ENCODE results near the gene ADARB2. TPM values are rescaled to one million over a fixed set of nuclear protein-coding genes. Genes with fewer than 3 reads are reported as not detected.

ADARB2 gene
- total and polyA plus RNA-seq, 10 of the 15 experiments (the other 5 are each of a cell fraction or from before 2014, with no cell fraction given) = 0.02 to 4.1 (median 0.76) TPM

- no peak for TF ChIP-seq SMAD1 (IDR thresholded peaks at IDR 0.05; ENCODE audit: low read depth, partially characterized antibody)
- 0 out of 2 replicates have a peak, but pooled peaks have one; percentile 23 for TF ChIP-seq NR2F1 (conservative IDR thresholded peaks at IDR 0.05)
- no peak for TF ChIP-seq LARP7 (IDR thresholded peaks at IDR 0.05)
- TF ChIP-seq CEBPB (IDR thresholded peaks at IDR 0.05; ENCODE audit: borderline replicate concordance in 1 of 2, low read depth in 2 of 2, low read length in 2 of 2) = no peak
- no peak for TF ChIP-seq SREBF2 (IDR thresholded peaks at IDR 0.05; ENCODE audit: low read length)
- no peak for TF ChIP-seq SUPT20H (IDR thresholded peaks at IDR 0.05; ENCODE audit: borderline replicate concordance, control insufficient read depth, low read depth, low read length)
- no peak for TF ChIP-seq POLR2AphosphoS5 (IDR thresholded peaks at IDR 0.05; ENCODE audit: low read length)
- TF ChIP-seq BHLHE40 (IDR thresholded peaks at IDR 0.05; ENCODE audit: borderline replicate concordance in 1 of 2, low read depth in 2 of 2, low read length in 1 of 2) = peak; percentile 86 to 88
- TF ChIP-seq PKNOX1 (IDR thresholded peaks at IDR 0.05) = no peak; the same call in 1 of the 2 replicates
- TF ChIP-seq GATAD2B (conservative IDR thresholded peaks at IDR 0.05; ENCODE audit: low read depth) = peak; percentile 64; the same call in 1 of the 2 replicates
- no peak for TF ChIP-seq PBX3 (IDR thresholded peaks at IDR 0.05; ENCODE audit: insufficient replicate concordance, low read depth, low read length)
- TF ChIP-seq EED (IDR thresholded peaks at IDR 0.05; ENCODE audit: low read depth) = peak; percentile 44; the same call in 1 of the 2 replicates
- TF ChIP-seq SMC3 (IDR thresholded peaks at IDR 0.05; ENCODE audit: borderline replicate concordance, low read length) = no peak
- peak; percentile 78 for TF ChIP-seq RELB (IDR thresholded peaks at IDR 0.05; ENCODE audit: low read depth)
- TF ChIP-seq ZBTB4 (CRISPR knock-in tag; IDR thresholded peaks at IDR 0.05) = no peak
- TF ChIP-seq ZNF384 (IDR thresholded peaks at IDR 0.05; ENCODE audit: borderline replicate concordance, low read depth, low read length) = no peak
- TF ChIP-seq ZSCAN29 (IDR thresholded peaks at IDR 0.05) = no peak
- TF ChIP-seq ESRRA (IDR thresholded peaks at IDR 0.05; ENCODE audit: low read length) = no peak
- TF ChIP-seq ZNF687 (IDR thresholded peaks at IDR 0.05) = no peak
- TF ChIP-seq BMI1 (IDR thresholded peaks at IDR 0.05; ENCODE audit: borderline replicate concordance) = peak; percentile 55; the same call in 1 of the 2 replicates
These were observed 282.9 kb downstream of the ADARB2 start (continued) for GRCh38 chr10:1454428-1454827.

All from GM12878 (cell line).